HL-60 (cell line): ENCODE results near the gene FRMD5.

Source experiments
- DNase-seq, 2 experiments: peaks; one replicate each; pipeline ENCODE4 v3.0.0-alpha.2; 2010 to 2020; ENCODE audit warnings: low read depth in 1 of 2, low spot score in 1 of 2
- H3K27ac ChIP-seq: fragments of 250-450 bp; sonication (Bioruptor Pico); replicated peaks from 2 replicates; pipeline ENCODE4 v1.5.1; 2020; ENCODE audit warnings: mild to moderate bottlenecking, moderate library complexity
- H3K27me3 ChIP-seq: fragments of 250-450 bp; sonication (Bioruptor Pico); 2 replicates; pipeline ENCODE4 v1.5.1; 2021; ENCODE audit warnings: mild to moderate bottlenecking, moderate library complexity; ENCODE audit not compliant: insufficient read depth, poor library complexity, severe bottlenecking
- H3K4me3 ChIP-seq: replicated peaks from 2 replicates; pipeline ENCODE4 v1.5.1; 2011; ENCODE audit warnings: mild to moderate bottlenecking, control low read depth, low read length; ENCODE audit not compliant: insufficient read depth
- CTCF ChIP-seq: IDR thresholded peaks from one replicate; pipeline ENCODE4 v1.5.1; 2011; ENCODE audit warnings: low read length, control low read depth, inconsistent platforms; ENCODE audit not compliant: insufficient read depth
- GABPA ChIP-seq: IDR thresholded peaks from 2 replicates; pipeline ENCODE4 v1.6.1; 2012; ENCODE audit warnings: low read depth
- POLR2AphosphoS5 ChIP-seq: IDR thresholded peaks from 2 replicates; pipeline ENCODE4 v1.6.1; 2012; ENCODE audit warnings: low read depth
- REST ChIP-seq: IDR thresholded peaks from 2 replicates; pipeline ENCODE4 v1.6.1; 2012; ENCODE audit warnings: low read depth; ENCODE audit not compliant: insufficient replicate concordance
- SPI1 ChIP-seq: IDR thresholded peaks from 2 replicates; pipeline ENCODE4 v1.6.1; 2012; ENCODE audit warnings: low read depth, mild to moderate bottlenecking, borderline replicate concordance

FRMD5 gene

GRCh38 chr15:44199393-44199792 lies 4.3 kb upstream of the FRMD5 start:
- no peak for DNase-seq
- Histone ChIP-seq H3K4me3 (no peak overlapping the region), H3K27ac (no peak overlapping the region), H3K27me3 (peaks cover 21% of the 10 kb centered on the region)
- TF ChIP-seq SPI1 (no peak), GABPA (no peak), REST (no peak), CTCF (no peak), POLR2AphosphoS5 (no peak)

- DNase-seq: no peak
- H3K27ac ChIP-seq: no peak overlapping the region
- H3K4me3 ChIP-seq: peak overlapping the region; percentile 19; the same call in 1 of the 2 replicates
- peaks cover 49% of the 10 kb centered on the region for H3K27me3 ChIP-seq
- TF ChIP-seq POLR2AphosphoS5: no peak
- no peak for TF ChIP-seq REST
- TF ChIP-seq GABPA: no peak
- TF ChIP-seq SPI1: no peak
- no peak for TF ChIP-seq CTCF
These were observed 534 bp downstream of the FRMD5 start for GRCh38 chr15:44194323-44195150.

- TF ChIP-seq POLR2AphosphoS5 (no peak), SPI1 (no peak), CTCF (no peak), GABPA (no peak), REST (no peak)
- DNase-seq: no peak
- peaks cover 49% of the 10 kb centered on the region for H3K27me3 ChIP-seq
- no peak overlapping the region for H3K4me3 ChIP-seq
- H3K27ac ChIP-seq: no peak overlapping the region
These were observed 1.3 kb downstream of the FRMD5 start for GRCh38 chr15:44193651-44194322.
